Fibroblast of villous mesenchyme (primary cell): ENCODE data around the gene SNAI3. TPM values are rescaled to one million over a fixed set of nuclear protein-coding genes. Genes with fewer than 3 reads are reported as not detected.

Experiments used
- DNase-seq: peaks from one replicate; pipeline ENCODE4 v3.0.0-alpha.2; 2010; ENCODE audit warnings: low read depth
- H3K4me3 ChIP-seq: 2 replicates; pipeline ENCODE4 v1.5.1; 2011; ENCODE audit warnings: low read depth, mild to moderate bottlenecking, low read length
- total RNA-seq: library from RNA; depleted of rRNA; stranded (reverse); fragments of >200 nt; gene quantifications from 2 replicates; pipeline ENCODE4 v1.2.3, GENCODE V29; 2012
- TF ChIP-seq, protein P1 (sequence below): IDR thresholded peaks from 2 replicates; pipeline ENCODE4 v1.5.1; 2012; ENCODE audit warnings: low read depth, mild to moderate bottlenecking, low read length; ENCODE audit not compliant: insufficient read depth

The SNAI3 gene
- total RNA-seq, 1 donor, result not detected

- no peak overlapping the region for H3K4me3 ChIP-seq
These were observed 30.3 kb upstream of the SNAI3 start for GRCh38 chr16:88716601-88717001.

GRCh38 chr16:88716201-88716600 lies 29.9 kb upstream of the SNAI3 start:
- no peak for DNase-seq
- TF ChIP-seq, protein P1, sequence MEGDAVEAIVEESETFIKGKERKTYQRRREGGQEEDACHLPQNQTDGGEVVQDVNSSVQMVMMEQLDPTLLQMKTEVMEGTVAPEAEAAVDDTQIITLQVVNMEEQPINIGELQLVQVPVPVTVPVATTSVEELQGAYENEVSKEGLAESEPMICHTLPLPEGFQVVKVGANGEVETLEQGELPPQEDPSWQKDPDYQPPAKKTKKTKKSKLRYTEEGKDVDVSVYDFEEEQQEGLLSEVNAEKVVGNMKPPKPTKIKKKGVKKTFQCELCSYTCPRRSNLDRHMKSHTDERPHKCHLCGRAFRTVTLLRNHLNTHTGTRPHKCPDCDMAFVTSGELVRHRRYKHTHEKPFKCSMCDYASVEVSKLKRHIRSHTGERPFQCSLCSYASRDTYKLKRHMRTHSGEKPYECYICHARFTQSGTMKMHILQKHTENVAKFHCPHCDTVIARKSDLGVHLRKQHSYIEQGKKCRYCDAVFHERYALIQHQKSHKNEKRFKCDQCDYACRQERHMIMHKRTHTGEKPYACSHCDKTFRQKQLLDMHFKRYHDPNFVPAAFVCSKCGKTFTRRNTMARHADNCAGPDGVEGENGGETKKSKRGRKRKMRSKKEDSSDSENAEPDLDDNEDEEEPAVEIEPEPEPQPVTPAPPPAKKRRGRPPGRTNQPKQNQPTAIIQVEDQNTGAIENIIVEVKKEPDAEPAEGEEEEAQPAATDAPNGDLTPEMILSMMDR, result no peak
- no peak overlapping the region for H3K4me3 ChIP-seq

More at GRCh38 chr16:88716601-88717001, 30.3 kb upstream of the SNAI3 start:
- no peak for DNase-seq
- TF ChIP-seq, protein P1, result no peak

DNA sequence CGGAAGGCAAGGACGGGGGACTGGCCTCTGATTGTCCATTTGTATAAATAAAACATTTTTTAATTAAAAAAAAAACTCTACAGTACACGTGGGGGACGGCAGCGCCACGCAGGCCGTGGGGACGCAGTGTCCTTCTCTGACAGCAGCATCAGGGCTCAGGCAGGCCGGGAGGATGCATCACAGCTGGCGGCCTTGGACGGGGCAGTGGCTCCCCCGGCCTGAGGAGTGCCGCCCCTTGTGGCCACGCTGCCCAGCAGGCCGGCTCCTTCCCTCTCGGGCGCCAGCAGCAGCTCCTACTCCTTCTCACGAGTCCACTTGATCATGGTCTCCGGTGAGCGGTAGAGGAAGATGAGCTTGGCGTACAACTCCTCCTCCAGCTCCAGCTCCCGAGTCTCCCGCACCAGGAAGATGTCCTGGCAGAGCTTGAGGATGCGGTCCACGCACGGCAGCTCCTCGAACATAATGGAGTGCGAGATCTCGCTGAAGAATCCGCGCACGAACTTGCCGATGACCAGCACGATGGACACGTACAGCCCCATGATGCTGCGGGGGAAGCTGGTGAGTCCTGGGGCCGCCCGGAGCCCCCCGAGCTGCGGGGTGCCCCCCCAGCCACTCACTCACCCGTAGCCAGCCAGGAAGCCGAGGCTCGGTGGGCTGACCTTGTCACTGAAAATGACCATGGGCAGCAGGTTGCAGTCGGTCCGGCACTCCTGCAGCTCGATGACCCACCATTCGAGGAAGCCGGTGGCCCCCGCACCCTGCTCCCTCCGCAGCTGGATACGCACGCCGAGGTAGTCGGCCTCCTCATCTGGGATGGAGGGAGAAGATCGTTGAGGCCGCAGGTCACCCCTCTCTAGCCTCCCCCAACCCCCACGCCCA lies 29.2 kb upstream of the SNAI3 start:
- TF ChIP-seq, protein P1, result no peak

GRCh38 chr16:88714420-88715302 lies 28.4 kb upstream of the SNAI3 start:
- H3K4me3 ChIP-seq, result no peak overlapping the region
- TF ChIP-seq, protein P1, result no peak
- no peak for DNase-seq

More for the DNA sequence above, 29.2 kb upstream of the SNAI3 start:
- no peak overlapping the region for H3K4me3 ChIP-seq
- no peak for DNase-seq

DNA sequence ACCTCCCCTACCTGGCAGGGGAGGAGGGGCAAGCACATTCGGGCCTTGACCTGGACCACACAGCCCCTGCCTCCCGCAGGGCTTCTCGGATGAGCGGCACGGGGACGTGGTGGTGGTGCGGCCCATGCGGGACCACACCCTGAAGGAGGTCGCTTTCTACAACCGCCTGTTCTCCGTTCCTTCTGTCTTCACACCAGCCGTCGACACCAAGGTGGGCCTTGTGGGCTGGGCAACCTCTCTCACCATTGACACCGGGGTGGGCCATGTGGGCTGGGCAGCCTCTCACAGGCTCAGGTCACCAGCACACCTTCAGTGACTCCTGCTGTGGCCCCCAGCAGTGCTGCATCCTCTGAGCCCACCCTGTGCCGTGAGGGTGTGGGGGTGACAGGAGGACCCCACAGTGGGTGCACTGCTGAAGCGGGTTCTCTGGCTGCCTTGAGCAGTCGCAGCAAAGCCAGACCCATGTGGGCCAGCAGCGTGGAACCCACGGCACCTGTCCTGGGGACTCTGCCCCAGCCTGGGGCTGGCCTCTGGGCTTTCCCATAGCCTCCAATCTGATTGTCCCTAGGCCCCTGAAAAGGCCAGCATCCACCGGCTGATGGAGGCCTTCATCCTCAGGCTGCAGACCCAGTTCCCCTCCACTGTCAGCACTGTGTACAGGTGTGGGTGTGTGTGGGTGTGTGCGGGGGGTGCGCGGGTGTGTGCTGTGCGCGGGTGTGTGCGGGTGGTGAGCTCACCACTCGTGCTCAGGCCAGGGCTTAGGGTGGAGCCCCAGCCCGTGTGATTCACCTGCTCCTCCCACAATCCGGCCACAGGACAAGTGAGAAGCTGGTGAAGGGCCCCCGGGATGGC lies 27.5 kb upstream of the SNAI3 start:
- TF ChIP-seq, protein P1, result no peak
- H3K4me3 ChIP-seq, result no peak overlapping the region
- DNase-seq, result no peak

- TF ChIP-seq, protein P1, result no peak
- DNase-seq, result no peak
- H3K4me3 ChIP-seq, result no peak overlapping the region
These were observed 26.7 kb upstream of the SNAI3 start for GRCh38 chr16:88713054-88713453.
